Testis (tissue), 3 donors: Measurements from ENCODE around the gene RELCH. TPM values are rescaled to one million over a fixed set of nuclear protein-coding genes. Genes with fewer than 3 reads are reported as not detected.

Experiments
- DNase-seq: peaks from one replicate; pipeline ENCODE4 v3.0.0-alpha.2; 2019
- H3K27ac ChIP-seq, 2 donors: fragments of 200-600 bp; sonication (generic); one replicate each; pipeline ENCODE4 v1.5.1; 2019
- H3K27me3 ChIP-seq: fragments of 200-600 bp; sonication (generic); one replicate; pipeline ENCODE4 v1.5.1; 2019
- H3K36me3 ChIP-seq: fragments of 200-600 bp; sonication (generic); one replicate; pipeline ENCODE4 v1.5.1; 2017; ENCODE audit warnings: low read depth; ENCODE audit errors: missing control alignments
- H3K4me1 ChIP-seq: fragments of 200-600 bp; sonication (generic); one replicate; pipeline ENCODE4 v1.5.1; 2019
- H3K4me3 ChIP-seq, 2 donors: fragments of 200-600 bp; sonication (generic); one replicate each; pipeline ENCODE4 v1.5.1; 2017 to 2019
- H3K9me3 ChIP-seq: fragments of 200-600 bp; sonication (generic); one replicate; pipeline ENCODE4 v1.5.1; 2017
- CTCF ChIP-seq, 3 experiments: fragments of 450-650 bp in 2 of 3; fragments of 200-600 bp in 1 of 3; sonication (generic) in 1 of 3; IDR thresholded peaks; one replicate each; pipeline ENCODE4 v1.5.1; 2016 to 2019; ENCODE audit warnings: antibody characterized with exemption in 3 of 3, mild to moderate bottlenecking in 2 of 3, moderate library complexity in 1 of 3
- POLR2A ChIP-seq: fragments of 450-650 bp; IDR thresholded peaks from one replicate; pipeline ENCODE4 v1.6.1; 2017; ENCODE audit warnings: antibody characterized with exemption, mild to moderate bottlenecking, moderate library complexity
- WGBS, 2 donors: methylation state at CpG; one replicate each; pipeline ENCODE4 v1.1.5; 2018; 5-methylcytosine and 5-hydroxymethylcytosine counted together
- intact Hi-C: fragments of 100-400 bp; cut with DNase I; formaldehyde crosslinking; loops from one replicate; pipeline ENCODE4 v1.15.1; 2023; ENCODE audit warnings: low total_unique reads
- polyA plus RNA-seq: library from polyadenylated mRNA; stranded (reverse); fragments of 350-450 nt; fragmentation: Illumina TruSeq; extraction: RNeasy Lipid Tissue Mini Kit (QIAGEN cat#74804); gene quantifications from one replicate; pipeline ENCODE4 v1.2.3, GENCODE V29; 2014; ENCODE audit warnings: low read depth, low replicate concordance; ENCODE audit not compliant: insufficient read depth
- total RNA-seq, 2 donors: library from RNA; depleted of rRNA; stranded (reverse); fragments of >200 nt; gene quantifications; one replicate each; pipeline ENCODE4 v1.2.3, GENCODE V29; 2016

RELCH gene
- total and polyA plus RNA-seq, 3 donors from 2014 or later = 15.7 to 41.6 (median 27.2) TPM

- H3K27ac ChIP-seq = no peak overlapping the region
- H3K27me3 ChIP-seq = no peaks in the 10 kb centered on the region
- no peaks in the 10 kb centered on the region for H3K9me3 ChIP-seq
- intact Hi-C loops = no loop called here
- no peaks in the 10 kb centered on the region for H3K4me1 ChIP-seq
- TF ChIP-seq POLR2A (no peak), CTCF (IDR thresholded peaks at IDR 0.05) (no peak)
- H3K4me3 ChIP-seq = no peak overlapping the region
- no peaks in the 10 kb centered on the region for H3K36me3 ChIP-seq
- WGBS, 2 donors = 67 to 83% methylated on average over 1 of the region's 1 CpG
- no peak for DNase-seq
Observed at GRCh38 chr18:62214790-62215189, 27.7 kb downstream of the RELCH start.

- DNase-seq = no peak
- TF ChIP-seq CTCF (IDR thresholded peaks at IDR 0.05) = no peak
- no peak for TF ChIP-seq POLR2A
- no peaks in the 10 kb centered on the region for H3K4me1 ChIP-seq
- H3K27ac ChIP-seq = no peak overlapping the region
- no peaks in the 10 kb centered on the region for H3K36me3 ChIP-seq
- 88 to 95% methylated on average over 2 of the region's 2 CpGs for WGBS, 2 donors
- H3K27me3 ChIP-seq = no peaks in the 10 kb centered on the region
- no peak overlapping the region for H3K4me3 ChIP-seq
- intact Hi-C loops = no loop called here
- H3K9me3 ChIP-seq = no peaks in the 10 kb centered on the region
Observed at GRCh38 chr18:62224229-62224628, 37.2 kb downstream of the RELCH start.

- 92% methylated on average over 3 of the region's 3 CpGs for WGBS, 2 donors
- Histone ChIP-seq H3K9me3 (no peaks in the 10 kb centered on the region), H3K27ac (no peak overlapping the region), H3K36me3 (no peaks in the 10 kb centered on the region), H3K4me1 (no peaks in the 10 kb centered on the region), H3K4me3 (no peak overlapping the region), H3K27me3 (no peaks in the 10 kb centered on the region)
- no peak for DNase-seq
- TF ChIP-seq POLR2A (no peak), CTCF (IDR thresholded peaks at IDR 0.05) (no peak)
- intact Hi-C loops = no loop called here
Observed at GRCh38 chr18:62226047-62226446, 39.0 kb downstream of the RELCH start.

- no peak for TF ChIP-seq CTCF (IDR thresholded peaks at IDR 0.05)
- TF ChIP-seq POLR2A = no peak
- intact Hi-C loops = no loop called here
- H3K4me3 ChIP-seq = no peak overlapping the region
- DNase-seq = no peak
- H3K4me1 ChIP-seq = no peaks in the 10 kb centered on the region
- 96 to 100% methylated on average over 1 of the region's 1 CpG for WGBS, 2 donors
- H3K9me3 ChIP-seq = no peaks in the 10 kb centered on the region
- no peak overlapping the region for H3K27ac ChIP-seq
- no peaks in the 10 kb centered on the region for H3K36me3 ChIP-seq
- H3K27me3 ChIP-seq = no peaks in the 10 kb centered on the region
Observed at GRCh38 chr18:62236252-62236651, 49.2 kb downstream of the RELCH start.

- 88 to 96% methylated on average over 3 of the region's 3 CpGs for WGBS, 2 donors
- H3K27me3 ChIP-seq = no peaks in the 10 kb centered on the region
- no peak overlapping the region for H3K27ac ChIP-seq
- TF ChIP-seq POLR2A (no peak), CTCF (IDR thresholded peaks at IDR 0.05) (no peak)
- intact Hi-C loops = no loop called here
- H3K4me1 ChIP-seq = no peaks in the 10 kb centered on the region
- no peaks in the 10 kb centered on the region for H3K36me3 ChIP-seq
- no peak overlapping the region for H3K4me3 ChIP-seq
- no peaks in the 10 kb centered on the region for H3K9me3 ChIP-seq
- no peak for DNase-seq
Observed at GRCh38 chr18:62239475-62239874, 52.4 kb downstream of the RELCH start.
